ENCODE results near the gene TBC1D2.

GRCh38 chr9:98150164-98150563, 105.3 kb downstream of the TBC1D2 start:
- TF ChIP-seq CTCF (IDR thresholded peaks at IDR 0.05) (no peak), POLR2A (IDR thresholded peaks at IDR 0.05) (no peak)
